Progenitor cell of endocrine pancreas (in vitro differentiated cells): Measurements from ENCODE around the gene THPO. TPM values are rescaled to one million over a fixed set of nuclear protein-coding genes. Genes with fewer than 3 reads are reported as not detected.

Source experiments
- DNase-seq: peaks from one replicate; pipeline ENCODE4 v3.0.0; 2021; ENCODE audit warnings: low spot score; ENCODE audit not compliant: unreplicated experiment
- H3K27ac Mint-ChIP-seq: 2 replicates; pipeline ENCODE4 v1.8.0; 2021; ENCODE audit warnings: mild to moderate bottlenecking, moderate library complexity, mixed read lengths
- H3K27me3 Mint-ChIP-seq: 2 replicates; pipeline ENCODE4 v1.8.0; 2021; ENCODE audit warnings: mixed read lengths
- H3K36me3 Mint-ChIP-seq: 2 replicates; pipeline ENCODE4 v1.8.0; 2022; ENCODE audit warnings: mixed read lengths; ENCODE audit not compliant: insufficient read depth
- H3K4me1 Mint-ChIP-seq: 2 replicates; pipeline ENCODE4 v1.8.0; 2021; ENCODE audit warnings: low read depth, mixed read lengths
- H3K4me3 Mint-ChIP-seq: 2 replicates; pipeline ENCODE4 v1.8.0; 2021; ENCODE audit warnings: low read depth, mild to moderate bottlenecking, moderate library complexity, mixed read lengths
- H3K9me3 Mint-ChIP-seq: 2 replicates; pipeline ENCODE4 v1.8.0; 2021; ENCODE audit warnings: low read depth, mixed read lengths
- CTCF ChIP-seq: fragments of 200-600 bp; sonication (generic); IDR thresholded peaks from one replicate; pipeline ENCODE4 v1.5.0; 2021; ENCODE audit warnings: antibody characterized with exemption, mild to moderate bottlenecking; ENCODE audit not compliant: unreplicated experiment
- total RNA-seq: library from RNA; stranded (reverse); gene quantifications from 2 replicates; pipeline ENCODE4 v1.2.1, GENCODE V29; 2021

THPO gene
- total RNA-seq, 1 donor from 2014 or later = 7.1 TPM

DNA sequence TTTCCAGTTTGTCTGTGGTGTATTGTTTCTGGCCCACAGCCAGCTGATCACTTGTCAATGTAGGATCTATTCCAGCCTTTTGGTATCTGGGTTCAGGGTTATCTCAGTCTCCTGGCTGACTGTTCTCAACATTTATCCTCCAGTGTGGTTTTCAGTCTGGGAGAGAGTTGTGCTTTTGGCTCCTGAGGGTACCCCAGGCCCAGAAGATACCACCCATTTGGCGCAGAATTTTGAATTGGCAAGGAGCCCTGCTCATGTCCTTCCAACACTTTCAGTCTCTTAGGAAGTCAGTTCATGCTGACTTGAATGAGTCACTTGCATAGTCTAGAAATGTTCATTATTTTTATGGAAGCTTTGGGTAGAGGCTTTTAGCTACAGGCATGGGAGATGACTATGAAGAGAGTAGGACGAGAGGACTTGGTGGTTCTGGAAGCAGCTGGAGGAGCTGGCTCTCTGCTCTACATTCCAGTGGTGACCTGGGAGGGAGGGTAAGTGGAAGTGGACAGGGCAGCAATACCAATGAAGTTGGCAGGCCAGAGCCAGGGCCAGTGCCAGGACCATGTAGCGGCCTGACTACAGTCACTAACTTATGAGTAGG, 9.3 kb downstream of the THPO start:
- Mint-ChIP-seq H3K27me3 (no peaks in the 10 kb centered on the region), H3K4me1 (peaks cover 18% of the 10 kb centered on the region), H3K27ac (no peak overlapping the region), H3K9me3 (no peaks in the 10 kb centered on the region), H3K36me3 (peaks cover 34% of the 10 kb centered on the region), H3K4me3 (no peak overlapping the region)
- TF ChIP-seq CTCF = no peak
- DNase-seq = no peak

- no peaks in the 10 kb centered on the region for H3K9me3 Mint-ChIP-seq
- peaks cover 20% of the 10 kb centered on the region for H3K4me1 Mint-ChIP-seq
- H3K36me3 Mint-ChIP-seq = peaks cover 34% of the 10 kb centered on the region
- no peaks in the 10 kb centered on the region for H3K27me3 Mint-ChIP-seq
- TF ChIP-seq CTCF = no peak
- no peak for DNase-seq
- H3K27ac Mint-ChIP-seq = no peak overlapping the region
- no peak overlapping the region for H3K4me3 Mint-ChIP-seq
Observed at GRCh38 chr3:184368116-184368515, 9.9 kb downstream of the THPO start.

GRCh38 chr3:184366619-184367289, 11.3 kb downstream of the THPO start:
- Mint-ChIP-seq H3K27ac (peak overlapping the region; percentile 78), H3K27me3 (no peaks in the 10 kb centered on the region), H3K9me3 (no peaks in the 10 kb centered on the region), H3K4me3 (peak overlapping the region; percentile 37), H3K36me3 (peaks cover 30% of the 10 kb centered on the region), H3K4me1 (peaks cover 20% of the 10 kb centered on the region)
- no peak for DNase-seq
- no peak for TF ChIP-seq CTCF

- peak overlapping the region; percentile 96 for H3K4me3 Mint-ChIP-seq
- peak overlapping the region; percentile 99 for H3K27ac Mint-ChIP-seq
- peak; percentile 93 for DNase-seq
- H3K4me1 Mint-ChIP-seq = peaks cover 31% of the 10 kb centered on the region
- TF ChIP-seq CTCF = peak; percentile 64
- H3K9me3 Mint-ChIP-seq = no peaks in the 10 kb centered on the region
- H3K36me3 Mint-ChIP-seq = peaks cover 25% of the 10 kb centered on the region
- H3K27me3 Mint-ChIP-seq = peaks cover 5% of the 10 kb centered on the region
Observed at GRCh38 chr3:184362668-184363546, 15.1 kb downstream of the THPO start.

DNA sequence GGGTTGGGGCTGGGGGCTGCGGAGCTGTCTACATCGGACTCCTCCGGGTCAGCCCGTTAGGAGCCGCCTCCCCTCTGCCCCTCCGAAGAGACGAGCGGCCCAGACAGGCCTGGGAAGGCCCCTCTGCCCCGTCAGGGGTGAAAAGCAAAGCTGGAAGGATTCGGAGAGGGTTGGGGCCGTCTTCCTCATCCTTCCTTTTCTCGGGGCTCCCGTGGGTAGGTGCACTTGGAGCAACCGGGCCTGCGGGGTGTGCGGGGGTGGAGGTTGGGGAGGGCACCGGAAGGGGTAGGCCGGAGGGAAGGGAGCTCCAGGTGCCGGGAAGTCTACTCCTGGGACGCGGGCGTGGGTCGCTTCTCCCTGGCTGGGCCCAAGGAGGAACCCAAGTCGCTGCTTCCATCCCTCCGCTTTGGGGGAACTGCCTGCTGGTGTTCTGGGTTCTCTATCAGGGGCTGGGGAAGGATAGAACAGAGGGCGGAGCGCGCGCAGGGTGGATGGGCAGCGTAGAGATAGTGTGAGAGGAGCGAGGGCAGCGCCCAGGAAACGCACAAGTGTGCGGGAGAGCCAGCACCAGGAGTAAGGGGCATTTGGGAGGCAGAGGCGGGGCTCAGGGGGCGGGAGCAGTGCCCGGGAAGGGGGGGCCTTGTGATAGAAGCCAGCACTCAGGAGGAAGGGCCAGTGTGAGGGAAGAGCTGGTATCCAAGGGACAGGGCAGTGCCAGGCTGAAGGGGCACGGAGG, 15.9 kb downstream of the THPO start:
- Mint-ChIP-seq H3K27ac (peak overlapping the region; percentile 97), H3K9me3 (no peaks in the 10 kb centered on the region), H3K4me3 (peak overlapping the region; percentile 96), H3K4me1 (peaks cover 31% of the 10 kb centered on the region), H3K36me3 (peaks cover 21% of the 10 kb centered on the region), H3K27me3 (peaks cover 5% of the 10 kb centered on the region)
- DNase-seq = peak; percentile 45
- no peak for TF ChIP-seq CTCF
